Caco-2 (cell line): ENCODE data around the gene BTBD6. TPM values are rescaled to one million over a fixed set of nuclear protein-coding genes. Genes with fewer than 3 reads are reported as not detected.

Experiments used
- BruUV-seq: library from RNA; stranded (reverse); fragments of 400-500 nt; replicated peaks from 2 replicates; lab custom pipeline; 2021; lab: Mats Ljungman, UMichigan
- CTCF ChIA-PET: fragments of 300-600 bp; sonication (Branson Sonifier 250); formaldehyde crosslinking; loops from one replicate; lab custom pipeline; 2022; ENCODE audit warnings: antibody characterized with exemption; lab: Charles Lee
- POLR2A ChIA-PET: fragments of 300-600 bp; sonication (Branson Sonifier 250); formaldehyde crosslinking; loops from one replicate; lab custom pipeline; 2022; ENCODE audit warnings: antibody characterized with exemption; lab: Charles Lee
- DNase-seq, 2 experiments: peaks; one replicate each; pipeline versions ENCODE4 v3.0.0 to v3.0.0-alpha.2; 2020 to 2022
- H3K27me3 ChIP-seq: replicated peaks from 2 replicates; pipeline ENCODE4 v1.6.0; 2011; ENCODE audit warnings: low read length; ENCODE audit not compliant: control insufficient read depth, insufficient read depth
- H3K36me3 ChIP-seq: 2 replicates; pipeline ENCODE4 v1.5.1; 2011; ENCODE audit warnings: low read length; ENCODE audit not compliant: control insufficient read depth, insufficient read depth
- H3K4me1 ChIP-seq: fragments of 250-450 bp; sonication (Bioruptor Pico); 2 replicates; pipeline ENCODE4 v1.5.1; 2020; ENCODE audit warnings: mild to moderate bottlenecking
- H3K4me3 ChIP-seq: 2 replicates; pipeline ENCODE4 v1.5.1; 2011; ENCODE audit warnings: low read depth, mild to moderate bottlenecking, control low read depth, low read length
- H3K9me3 ChIP-seq: fragments of 250-450 bp; sonication (Bioruptor Pico); 2 replicates; pipeline ENCODE4 v1.5.1; 2020; ENCODE audit warnings: mild to moderate bottlenecking, moderate library complexity
- H3K27ac Mint-ChIP-seq: one replicate; pipeline ENCODE4 v1.8.0; 2022; ENCODE audit warnings: mixed read lengths; ENCODE audit not compliant: unreplicated experiment
- H3K27me3 Mint-ChIP-seq: one replicate; pipeline ENCODE4 v1.8.0; 2022; ENCODE audit warnings: mixed read lengths; ENCODE audit not compliant: insufficient read depth, unreplicated experiment
- H3K36me3 Mint-ChIP-seq: one replicate; pipeline ENCODE4 v1.8.0; 2022; ENCODE audit warnings: mild to moderate bottlenecking, mixed read lengths; ENCODE audit not compliant: insufficient read depth, unreplicated experiment
- H3K4me1 Mint-ChIP-seq: one replicate; pipeline ENCODE4 v1.8.0; 2022; ENCODE audit warnings: low read depth, mixed read lengths; ENCODE audit not compliant: unreplicated experiment
- H3K4me3 Mint-ChIP-seq: one replicate; pipeline ENCODE4 v1.8.0; 2022; ENCODE audit warnings: mild to moderate bottlenecking, moderate library complexity, mixed read lengths; ENCODE audit not compliant: unreplicated experiment
- H3K9me3 Mint-ChIP-seq: one replicate; pipeline ENCODE4 v1.8.0; 2022; ENCODE audit warnings: mixed read lengths; ENCODE audit not compliant: unreplicated experiment
- CTCF ChIP-seq, 2 experiments: fragments of 200-600 bp in 1 of 2; IDR thresholded peaks; 1 replicate in 1 of 2; 2 replicates in 1 of 2; pipeline versions ENCODE4 v1.5.1 to v1.8.0; 2011 to 2022; ENCODE audit warnings: antibody characterized with exemption in 1 of 2, control low read depth in 1 of 2, inconsistent platforms in 1 of 2, low read depth in 1 of 2, low read length in 1 of 2, mild to moderate bottlenecking in 1 of 2, moderate library complexity in 1 of 2; ENCODE audit not compliant: insufficient read depth in 1 of 2, severe bottlenecking in 1 of 2, unreplicated experiment in 1 of 2
- intact Hi-C: fragments of 100-400 bp; cut with micrococcal nuclease; formaldehyde crosslinking; loops from one replicate; pipeline ENCODE4 v1.10.0; 2022; ENCODE audit not compliant: unreplicated experiment
- total RNA-seq: library from RNA; stranded (reverse); gene quantifications from 2 replicates; pipeline ENCODE4 v1.2.3, GENCODE V29; 2022

The BTBD6 gene
- total RNA-seq, 1 experiment from 2014 or later = 25.3 TPM

- H3K4me1 ChIP-seq = no peaks in the 10 kb centered on the region
- DNase-seq = no peak
- no peaks in the 10 kb centered on the region for H3K27me3 Mint-ChIP-seq
- H3K27me3 ChIP-seq = no peaks in the 10 kb centered on the region
- no peak overlapping the region for H3K4me3 Mint-ChIP-seq
- no peaks in the 10 kb centered on the region for H3K9me3 Mint-ChIP-seq
- H3K4me1 Mint-ChIP-seq = no peaks in the 10 kb centered on the region
- peaks cover 20% of the 10 kb centered on the region for H3K36me3 Mint-ChIP-seq
- BruUV-seq = no TSS peak
- H3K9me3 ChIP-seq = no peaks in the 10 kb centered on the region
- ChIA-PET POLR2A (no interaction called here), CTCF (no interaction called here)
- no peak overlapping the region for H3K27ac Mint-ChIP-seq
- TF ChIP-seq CTCF (IDR thresholded peaks at IDR 0.05; ENCODE audit: insufficient read depth in 1 of 2, low read depth in 1 of 2, low read length in 1 of 2, severe bottlenecking in 1 of 2, unreplicated experiment in 1 of 2) = no peak
- H3K4me3 ChIP-seq = no peak overlapping the region
- no peaks in the 10 kb centered on the region; the same call in 1 of the 2 replicates for H3K36me3 ChIP-seq
- intact Hi-C loops = no loop called here
These were observed 21.0 kb upstream of the BTBD6 start for GRCh38 chr14:105227346-105227745.

- ChIA-PET CTCF (interaction anchor here (0.7 kb wide), 1 partner anchor 239 kb away, joined by 3 read pairs; no protein-coding TSS in a partner anchor), POLR2A (no interaction called here)
- Histone ChIP-seq H3K4me3 (no peak overlapping the region), H3K27me3 (no peaks in the 10 kb centered on the region), H3K4me1 (no peaks in the 10 kb centered on the region), H3K9me3 (no peaks in the 10 kb centered on the region), H3K36me3 (no peaks in the 10 kb centered on the region; the same call in 1 of the 2 replicates)
- H3K27ac Mint-ChIP-seq = no peak overlapping the region
- no peaks in the 10 kb centered on the region for H3K27me3 Mint-ChIP-seq
- no TSS peak for BruUV-seq
- H3K4me1 Mint-ChIP-seq = no peaks in the 10 kb centered on the region
- intact Hi-C loops = no loop called here
- no peaks in the 10 kb centered on the region for H3K9me3 Mint-ChIP-seq
- TF ChIP-seq CTCF (IDR thresholded peaks at IDR 0.05; ENCODE audit: insufficient read depth in 1 of 2, low read depth in 1 of 2, low read length in 1 of 2, severe bottlenecking in 1 of 2, unreplicated experiment in 1 of 2) = no peak
- H3K36me3 Mint-ChIP-seq = peaks cover 20% of the 10 kb centered on the region
- no peak overlapping the region for H3K4me3 Mint-ChIP-seq
- no peak for DNase-seq
These were observed 19.8 kb upstream of the BTBD6 start for GRCh38 chr14:105228562-105228961.

GRCh38 chr14:105229099-105229655, 19.2 kb upstream of the BTBD6 start:
- no peak overlapping the region for H3K4me3 Mint-ChIP-seq
- no peaks in the 10 kb centered on the region for H3K9me3 Mint-ChIP-seq
- no peak for TF ChIP-seq CTCF (IDR thresholded peaks at IDR 0.05; ENCODE audit: insufficient read depth in 1 of 2, low read depth in 1 of 2, low read length in 1 of 2, severe bottlenecking in 1 of 2, unreplicated experiment in 1 of 2)
- H3K4me1 ChIP-seq = no peaks in the 10 kb centered on the region
- intact Hi-C loops = no loop called here
- no peak overlapping the region for H3K27ac Mint-ChIP-seq
- peaks cover 20% of the 10 kb centered on the region for H3K36me3 Mint-ChIP-seq
- ChIA-PET POLR2A (no interaction called here), CTCF (no interaction called here)
- H3K27me3 ChIP-seq = no peaks in the 10 kb centered on the region
- no TSS peak for BruUV-seq
- H3K36me3 ChIP-seq = no peaks in the 10 kb centered on the region; the same call in 1 of the 2 replicates
- no peaks in the 10 kb centered on the region for H3K4me1 Mint-ChIP-seq
- no peaks in the 10 kb centered on the region for H3K27me3 Mint-ChIP-seq
- no peaks in the 10 kb centered on the region for H3K9me3 ChIP-seq
- no peak overlapping the region for H3K4me3 ChIP-seq
- no peak for DNase-seq
